ENCODE data around the gene CORO2B.

CORO2B gene

GRCh38 chr15:68587769-68588385, 9.1 kb downstream of the CORO2B start:
- no peaks in the 10 kb centered on the region for H3K36me3 ChIP-seq (ENCODE audit: insufficient read depth, low read length)
- no peaks in the 10 kb centered on the region for H3K9me3 ChIP-seq (ENCODE audit: low read length)
- H3K4me3 ChIP-seq (ENCODE audit: low read depth in 1 of 2, low read length in 2 of 2), result no peak overlapping the region
- no peak overlapping the region for H3K27ac ChIP-seq (ENCODE audit: low read depth, low read length)
- H3K9ac ChIP-seq (ENCODE audit: low read length), result no peak overlapping the region
- peaks cover 16% of the 10 kb centered on the region for H3K4me1 ChIP-seq (ENCODE audit: insufficient read depth, low read length)
- H3K27me3 ChIP-seq (ENCODE audit: control insufficient read depth in 1 of 2, insufficient read depth in 2 of 2, low read length in 2 of 2), result no peaks in the 10 kb centered on the region

GRCh38 chr15:68589053-68589452, 10.3 kb downstream of the CORO2B start:
- no peaks in the 10 kb centered on the region for H3K9me3 ChIP-seq (ENCODE audit: low read length)
- peaks cover 17% of the 10 kb centered on the region for H3K4me1 ChIP-seq (ENCODE audit: insufficient read depth, low read length)
- H3K36me3 ChIP-seq (ENCODE audit: insufficient read depth, low read length), result no peaks in the 10 kb centered on the region
- H3K9ac ChIP-seq (ENCODE audit: low read length), result no peak overlapping the region
- no peak overlapping the region for H3K27ac ChIP-seq (ENCODE audit: low read depth, low read length)
- H3K4me3 ChIP-seq (ENCODE audit: low read depth in 1 of 2, low read length in 2 of 2), result no peak overlapping the region
- no peaks in the 10 kb centered on the region for H3K27me3 ChIP-seq (ENCODE audit: control insufficient read depth in 1 of 2, insufficient read depth in 2 of 2, low read length in 2 of 2)

DNA sequence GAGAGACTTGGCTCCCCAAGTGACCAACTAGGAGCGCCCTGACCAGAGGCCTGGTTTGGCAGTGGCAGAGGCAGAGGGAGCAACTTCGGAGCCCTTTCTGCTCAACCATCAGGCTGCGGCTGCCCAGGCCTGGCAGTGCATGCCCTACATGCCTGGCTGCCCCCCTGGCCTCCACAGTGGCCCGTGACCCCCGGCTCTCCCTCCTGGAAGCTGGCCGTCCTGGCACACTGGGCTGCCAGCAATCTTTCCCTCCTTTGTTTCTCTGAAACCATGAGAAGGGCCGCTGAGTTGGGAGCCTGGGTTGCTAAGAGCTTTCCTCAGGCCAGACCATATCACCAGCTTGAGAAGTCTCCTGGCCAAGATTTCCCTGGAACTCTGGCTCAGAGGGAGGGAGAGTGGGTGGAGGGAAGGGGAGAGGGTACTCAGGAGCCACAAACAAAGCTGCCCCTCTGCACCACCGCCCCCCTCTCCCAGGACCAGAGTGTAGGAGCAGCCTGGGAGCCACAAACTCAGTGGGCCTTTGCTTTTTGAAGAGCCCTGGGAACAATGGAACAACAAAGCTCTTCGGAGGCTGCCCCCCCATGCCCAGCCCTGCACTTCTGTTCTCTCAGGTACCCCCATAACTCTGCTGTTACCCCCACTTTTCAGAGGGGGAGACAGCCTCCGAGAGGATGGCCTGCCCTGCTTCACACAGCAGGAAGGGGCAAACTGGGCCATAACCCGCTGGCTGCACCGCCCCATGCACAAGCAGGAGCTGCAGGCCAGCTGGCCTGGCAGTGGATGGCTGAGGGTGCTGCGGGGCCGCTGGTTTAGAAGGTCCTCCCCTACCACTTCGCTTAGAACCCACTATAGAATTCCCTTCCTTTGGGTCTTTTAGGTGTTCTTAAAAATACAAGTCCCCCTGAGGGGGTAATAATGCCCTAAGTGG, 11.3 kb downstream of the CORO2B start:
- H3K9ac ChIP-seq (ENCODE audit: low read length), result no peak overlapping the region
- H3K4me1 ChIP-seq (ENCODE audit: insufficient read depth, low read length), result peaks cover 12% of the 10 kb centered on the region
- no peaks in the 10 kb centered on the region for H3K36me3 ChIP-seq (ENCODE audit: insufficient read depth, low read length)
- no peak overlapping the region for H3K27ac ChIP-seq (ENCODE audit: low read depth, low read length)
- H3K4me3 ChIP-seq (ENCODE audit: low read depth in 1 of 2, low read length in 2 of 2), result no peak overlapping the region
- H3K27me3 ChIP-seq (ENCODE audit: control insufficient read depth in 1 of 2, insufficient read depth in 2 of 2, low read length in 2 of 2), result no peaks in the 10 kb centered on the region
- no peaks in the 10 kb centered on the region for H3K9me3 ChIP-seq (ENCODE audit: low read length)

DNA sequence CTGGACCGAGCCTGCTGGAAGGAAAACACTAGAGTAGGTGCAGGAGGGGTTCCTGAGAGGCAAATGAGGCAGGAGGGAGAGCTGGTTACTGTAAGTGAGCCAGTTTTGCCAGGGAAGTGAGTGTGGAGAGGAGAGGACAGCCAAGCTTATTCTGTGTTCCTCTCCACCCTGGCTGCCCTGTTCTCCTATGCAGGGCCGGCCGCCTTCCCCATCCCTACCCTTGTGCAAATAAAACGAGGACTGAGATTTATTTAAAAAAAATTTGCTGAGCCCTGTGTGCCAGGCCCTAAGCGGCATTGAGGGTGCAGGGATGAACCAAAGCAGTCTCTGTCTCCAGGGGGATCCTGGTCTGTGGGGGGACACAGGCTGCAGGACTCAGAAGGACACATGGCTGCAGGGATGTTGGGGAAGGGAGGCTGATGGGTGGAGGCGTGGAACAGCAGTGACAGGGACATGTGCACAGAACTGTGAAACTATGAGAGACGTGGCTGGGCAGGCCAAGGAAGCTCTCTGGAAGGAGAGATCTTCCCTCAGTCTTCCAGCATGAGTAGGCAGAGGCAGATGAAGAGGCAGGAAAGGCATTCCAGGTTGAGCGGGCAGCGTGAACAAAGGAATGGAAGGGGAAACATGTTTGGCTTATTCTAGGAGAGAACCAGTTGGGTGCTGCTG, 12.1 kb downstream of the CORO2B start:
- Histone ChIP-seq H3K9me3 (ENCODE audit: low read length) (no peaks in the 10 kb centered on the region), H3K27ac (ENCODE audit: low read depth, low read length) (no peak overlapping the region), H3K4me3 (ENCODE audit: low read depth in 1 of 2, low read length in 2 of 2) (no peak overlapping the region), H3K4me1 (ENCODE audit: insufficient read depth, low read length) (peaks cover 11% of the 10 kb centered on the region), H3K27me3 (ENCODE audit: control insufficient read depth in 1 of 2, insufficient read depth in 2 of 2, low read length in 2 of 2) (no peaks in the 10 kb centered on the region), H3K9ac (ENCODE audit: low read length) (no peak overlapping the region), H3K36me3 (ENCODE audit: insufficient read depth, low read length) (no peaks in the 10 kb centered on the region)

- Histone ChIP-seq H3K4me1 (ENCODE audit: insufficient read depth, low read length) (peaks cover 11% of the 10 kb centered on the region), H3K36me3 (ENCODE audit: insufficient read depth, low read length) (no peaks in the 10 kb centered on the region), H3K4me3 (ENCODE audit: low read depth in 1 of 2, low read length in 2 of 2) (no peak overlapping the region), H3K27ac (ENCODE audit: low read depth, low read length) (no peak overlapping the region), H3K27me3 (ENCODE audit: control insufficient read depth in 1 of 2, insufficient read depth in 2 of 2, low read length in 2 of 2) (no peaks in the 10 kb centered on the region), H3K9ac (ENCODE audit: low read length) (no peak overlapping the region), H3K9me3 (ENCODE audit: low read length) (no peaks in the 10 kb centered on the region)
These were observed 13.3 kb downstream of the CORO2B start for GRCh38 chr15:68592054-68592453.

DNA sequence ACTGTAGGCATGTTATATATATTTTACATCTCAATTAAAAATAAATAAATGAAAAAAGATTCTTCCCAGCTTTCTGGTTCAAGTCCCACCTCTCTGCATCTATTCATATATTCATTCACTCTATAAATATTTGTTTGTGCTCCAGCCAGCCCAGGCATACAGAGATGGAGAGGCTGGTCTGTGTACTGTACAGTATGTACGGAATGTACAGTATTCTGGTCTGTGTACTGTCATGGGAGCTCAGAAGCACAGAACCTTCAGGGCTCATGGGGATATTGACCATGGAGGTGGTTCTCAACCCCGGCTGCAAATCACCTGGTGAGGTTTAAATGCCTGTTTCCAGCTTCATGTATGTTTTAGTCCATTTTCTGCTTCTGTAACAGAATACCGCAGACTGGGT, 13.8 kb downstream of the CORO2B start:
- no peaks in the 10 kb centered on the region for H3K36me3 ChIP-seq (ENCODE audit: insufficient read depth, low read length)
- H3K9ac ChIP-seq (ENCODE audit: low read length), result no peak overlapping the region
- H3K27me3 ChIP-seq (ENCODE audit: control insufficient read depth in 1 of 2, insufficient read depth in 2 of 2, low read length in 2 of 2), result no peaks in the 10 kb centered on the region
- no peaks in the 10 kb centered on the region for H3K9me3 ChIP-seq (ENCODE audit: low read length)
- H3K4me3 ChIP-seq (ENCODE audit: low read depth in 1 of 2, low read length in 2 of 2), result no peak overlapping the region
- H3K27ac ChIP-seq (ENCODE audit: low read depth, low read length), result no peak overlapping the region
- H3K4me1 ChIP-seq (ENCODE audit: insufficient read depth, low read length), result peaks cover 11% of the 10 kb centered on the region

- Histone ChIP-seq H3K4me1 (ENCODE audit: insufficient read depth, low read length) (peaks cover 15% of the 10 kb centered on the region), H3K27me3 (ENCODE audit: control insufficient read depth in 1 of 2, insufficient read depth in 2 of 2, low read length in 2 of 2) (no peaks in the 10 kb centered on the region), H3K4me3 (ENCODE audit: low read depth in 1 of 2, low read length in 2 of 2) (no peak overlapping the region), H3K36me3 (ENCODE audit: insufficient read depth, low read length) (no peaks in the 10 kb centered on the region), H3K9me3 (ENCODE audit: low read length) (no peaks in the 10 kb centered on the region), H3K9ac (ENCODE audit: low read length) (no peak overlapping the region), H3K27ac (ENCODE audit: low read depth, low read length) (no peak overlapping the region)
These were observed 14.5 kb downstream of the CORO2B start for GRCh38 chr15:68593341-68593740.

DNA sequence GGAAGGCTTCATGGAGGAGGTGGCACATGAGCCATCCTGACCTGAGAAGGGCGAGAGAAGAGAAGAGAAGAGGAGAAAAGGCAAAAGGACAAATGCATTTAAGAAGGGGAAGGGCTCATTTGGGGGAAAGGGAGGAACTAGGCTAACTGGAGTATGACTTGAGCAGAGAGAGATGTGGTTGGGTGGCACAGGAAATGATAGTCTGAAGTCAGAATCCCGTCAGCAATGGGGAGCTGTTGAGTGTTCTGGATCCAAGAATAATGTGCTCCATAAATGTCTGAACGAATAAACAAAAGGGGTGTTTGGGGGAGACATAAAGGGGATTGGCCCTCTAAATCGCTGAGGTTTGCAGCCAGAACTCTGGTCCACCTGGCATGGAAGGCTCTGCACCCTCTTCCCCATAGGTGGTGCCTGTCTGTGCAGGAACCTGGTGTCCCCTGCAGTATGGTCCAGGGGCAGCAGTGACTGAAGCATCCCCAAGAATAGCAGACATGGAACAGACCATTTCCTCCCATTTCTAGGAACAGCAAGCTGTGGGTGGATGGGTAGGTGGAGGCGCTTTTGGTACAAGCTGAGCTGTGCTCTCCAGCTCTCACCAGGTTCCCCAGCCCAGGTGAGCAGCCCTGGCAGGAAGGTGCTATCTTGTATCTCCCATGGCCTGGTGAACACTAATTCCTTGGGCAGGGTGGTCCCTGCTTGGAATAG, 15.2 kb downstream of the CORO2B start:
- Histone ChIP-seq H3K4me3 (ENCODE audit: low read depth in 1 of 2, low read length in 2 of 2) (no peak overlapping the region), H3K36me3 (ENCODE audit: insufficient read depth, low read length) (no peaks in the 10 kb centered on the region), H3K27me3 (ENCODE audit: control insufficient read depth in 1 of 2, insufficient read depth in 2 of 2, low read length in 2 of 2) (no peaks in the 10 kb centered on the region), H3K9me3 (ENCODE audit: low read length) (no peaks in the 10 kb centered on the region), H3K9ac (ENCODE audit: low read length) (no peak overlapping the region), H3K4me1 (ENCODE audit: insufficient read depth, low read length) (peaks cover 22% of the 10 kb centered on the region), H3K27ac (ENCODE audit: low read depth, low read length) (no peak overlapping the region)

- H3K4me1 ChIP-seq (ENCODE audit: insufficient read depth, low read length), result peaks cover 24% of the 10 kb centered on the region
These were observed 15.9 kb downstream of the CORO2B start for GRCh38 chr15:68594533-68595259.

DNA sequence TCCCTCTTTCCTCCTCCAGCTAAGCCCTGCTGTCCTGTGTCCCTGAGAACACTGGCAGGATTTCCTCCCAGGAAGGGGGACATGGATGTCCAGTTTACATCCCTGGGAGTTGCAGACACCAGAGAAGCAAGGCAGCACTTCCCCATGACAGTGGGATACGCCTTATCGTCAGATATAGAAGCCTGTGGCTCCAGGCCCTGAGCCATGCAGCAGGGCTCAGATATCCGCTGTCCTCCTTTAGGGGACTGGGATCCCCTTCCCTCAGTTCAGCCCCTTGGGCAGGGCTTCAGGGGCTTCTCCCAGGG, 16.4 kb downstream of the CORO2B start:
- H3K27me3 ChIP-seq (ENCODE audit: control insufficient read depth in 1 of 2, insufficient read depth in 2 of 2, low read length in 2 of 2), result no peaks in the 10 kb centered on the region
- H3K27ac ChIP-seq (ENCODE audit: low read depth, low read length), result no peak overlapping the region
- no peaks in the 10 kb centered on the region for H3K9me3 ChIP-seq (ENCODE audit: low read length)
- H3K4me3 ChIP-seq (ENCODE audit: low read depth in 1 of 2, low read length in 2 of 2), result no peak overlapping the region
- H3K36me3 ChIP-seq (ENCODE audit: insufficient read depth, low read length), result no peaks in the 10 kb centered on the region
- no peak overlapping the region for H3K9ac ChIP-seq (ENCODE audit: low read length)
- H3K4me1 ChIP-seq (ENCODE audit: insufficient read depth, low read length), result peaks cover 21% of the 10 kb centered on the region

More at GRCh38 chr15:68594533-68595259, 15.9 kb downstream of the CORO2B start:
- no peak overlapping the region for H3K9ac ChIP-seq (ENCODE audit: low read length)
- H3K4me3 ChIP-seq (ENCODE audit: low read depth in 1 of 2, low read length in 2 of 2), result no peak overlapping the region
- no peak overlapping the region for H3K27ac ChIP-seq (ENCODE audit: low read depth, low read length)
- H3K36me3 ChIP-seq (ENCODE audit: insufficient read depth, low read length), result no peaks in the 10 kb centered on the region
- no peaks in the 10 kb centered on the region for H3K9me3 ChIP-seq (ENCODE audit: low read length)
- H3K27me3 ChIP-seq (ENCODE audit: control insufficient read depth in 1 of 2, insufficient read depth in 2 of 2, low read length in 2 of 2), result no peaks in the 10 kb centered on the region

- no peak overlapping the region for H3K27ac ChIP-seq (ENCODE audit: low read depth, low read length)
- peaks cover 18% of the 10 kb centered on the region for H3K4me1 ChIP-seq (ENCODE audit: insufficient read depth, low read length)
- H3K9ac ChIP-seq (ENCODE audit: low read length), result no peak overlapping the region
- H3K9me3 ChIP-seq (ENCODE audit: low read length), result no peaks in the 10 kb centered on the region
- H3K27me3 ChIP-seq (ENCODE audit: control insufficient read depth in 1 of 2, insufficient read depth in 2 of 2, low read length in 2 of 2), result no peaks in the 10 kb centered on the region
- H3K36me3 ChIP-seq (ENCODE audit: insufficient read depth, low read length), result no peaks in the 10 kb centered on the region
- no peak overlapping the region for H3K4me3 ChIP-seq (ENCODE audit: low read depth in 1 of 2, low read length in 2 of 2)
These were observed 17.0 kb downstream of the CORO2B start for GRCh38 chr15:68595761-68596160.
